ENCODE results near the gene FAM228B. TPM values are rescaled to one million over a fixed set of nuclear protein-coding genes. Genes with fewer than 3 reads are reported as not detected.
"Not testable (repeated sequence)": the region's sequence is repeated elsewhere in the genome, so short reads cannot be mapped to it uniquely, and the experiment has no call there.

Gene FAM228B
- total RNA-seq, 4 donors from 2014 or later = 3.0 to 6.7 (median 4.3) TPM

DNA sequence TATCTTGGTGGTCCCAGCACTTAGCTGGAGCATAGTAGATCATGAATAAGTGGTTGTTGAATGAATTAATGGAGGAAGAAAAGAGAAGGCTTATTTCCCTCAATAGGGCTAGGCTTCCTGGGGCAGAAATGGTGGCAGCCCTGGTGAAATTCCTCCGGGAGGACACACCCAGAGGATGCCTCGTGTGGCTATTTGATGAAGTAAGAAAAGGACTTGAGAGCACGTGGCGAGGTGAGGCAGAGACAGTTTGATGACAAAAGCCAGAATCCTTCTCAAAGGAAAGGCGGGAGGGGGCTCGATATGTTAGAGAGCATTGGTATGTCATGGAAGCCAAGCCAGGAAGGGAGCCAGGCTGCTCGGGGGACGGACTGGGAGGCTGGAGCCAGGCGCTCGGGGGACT is 66.3 kb downstream of the FAM228B start:
- H3K4me3 ChIP-seq = no peak overlapping the region
- intact Hi-C loops (cut with DNase I; ENCODE audit: low total_unique reads) (no loop called here), in situ Hi-C loops (cut with MboI; ENCODE audit: low sequenced_read_pairs in 4 of 4) (no loop called here)
- H3K4me1 ChIP-seq = no peaks in the 10 kb centered on the region
- TF ChIP-seq, protein P1, sequence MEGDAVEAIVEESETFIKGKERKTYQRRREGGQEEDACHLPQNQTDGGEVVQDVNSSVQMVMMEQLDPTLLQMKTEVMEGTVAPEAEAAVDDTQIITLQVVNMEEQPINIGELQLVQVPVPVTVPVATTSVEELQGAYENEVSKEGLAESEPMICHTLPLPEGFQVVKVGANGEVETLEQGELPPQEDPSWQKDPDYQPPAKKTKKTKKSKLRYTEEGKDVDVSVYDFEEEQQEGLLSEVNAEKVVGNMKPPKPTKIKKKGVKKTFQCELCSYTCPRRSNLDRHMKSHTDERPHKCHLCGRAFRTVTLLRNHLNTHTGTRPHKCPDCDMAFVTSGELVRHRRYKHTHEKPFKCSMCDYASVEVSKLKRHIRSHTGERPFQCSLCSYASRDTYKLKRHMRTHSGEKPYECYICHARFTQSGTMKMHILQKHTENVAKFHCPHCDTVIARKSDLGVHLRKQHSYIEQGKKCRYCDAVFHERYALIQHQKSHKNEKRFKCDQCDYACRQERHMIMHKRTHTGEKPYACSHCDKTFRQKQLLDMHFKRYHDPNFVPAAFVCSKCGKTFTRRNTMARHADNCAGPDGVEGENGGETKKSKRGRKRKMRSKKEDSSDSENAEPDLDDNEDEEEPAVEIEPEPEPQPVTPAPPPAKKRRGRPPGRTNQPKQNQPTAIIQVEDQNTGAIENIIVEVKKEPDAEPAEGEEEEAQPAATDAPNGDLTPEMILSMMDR (IDR thresholded peaks at IDR 0.05 in 4 of 5, conservative IDR thresholded peaks at IDR 0.05 in 1 of 5) = no peak
- TF ChIP-seq POLR2A (IDR thresholded peaks at IDR 0.05) = no peak
- DNase-seq = no peak
- H3K27me3 ChIP-seq = no peaks in the 10 kb centered on the region
- H3K27ac ChIP-seq = no peak overlapping the region
- no peaks in the 10 kb centered on the region for H3K36me3 ChIP-seq
- no peak for ATAC-seq
- no peaks in the 10 kb centered on the region for H3K9me3 ChIP-seq

DNA sequence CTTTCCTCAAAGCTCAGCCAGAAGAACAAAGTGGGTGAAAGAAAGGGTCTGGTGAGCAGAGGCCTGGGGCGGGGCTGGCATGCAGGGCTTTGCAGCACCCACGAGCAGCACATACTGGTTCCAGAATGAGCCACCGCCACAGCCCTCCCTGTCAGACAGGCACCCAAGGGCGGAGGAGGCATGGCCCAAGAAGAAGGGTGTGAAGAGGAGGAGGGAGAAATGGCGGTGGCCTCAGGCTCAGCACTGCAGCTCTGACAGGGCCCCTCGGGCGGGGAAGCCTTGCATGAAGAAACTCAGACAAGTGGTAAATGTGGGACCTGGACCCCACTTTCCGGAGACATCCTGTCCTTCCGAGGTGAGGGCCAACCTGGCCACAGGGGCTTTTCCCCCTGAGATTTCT is 67.2 kb downstream of the FAM228B start:
- intact Hi-C loops (cut with DNase I; ENCODE audit: low total_unique reads) = no loop called here

DNA sequence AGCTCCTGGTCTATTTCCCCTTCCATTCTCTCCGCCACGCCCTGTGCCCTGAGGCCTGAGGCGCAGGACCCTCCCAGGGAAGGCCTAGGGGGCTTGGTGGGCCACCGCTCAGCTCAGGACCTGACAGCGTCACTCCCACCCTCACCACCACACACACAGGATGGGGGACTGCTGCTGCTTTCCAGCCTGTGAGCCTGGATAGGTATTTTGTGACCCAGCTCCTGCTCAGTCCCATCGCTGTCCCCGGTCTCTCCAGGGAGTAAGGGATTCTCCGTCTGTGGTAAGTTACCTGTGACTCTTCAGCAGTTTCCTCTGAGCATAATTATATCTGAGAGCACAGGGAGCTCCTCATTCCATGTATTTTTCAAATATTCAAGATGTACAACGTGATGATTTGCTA is 67.9 kb downstream of the FAM228B start:
- H3K27ac ChIP-seq = no peak overlapping the region
- H3K27me3 ChIP-seq = no peaks in the 10 kb centered on the region
- ATAC-seq (no peak), DNase-seq (no peak)
- TF ChIP-seq POLR2A (IDR thresholded peaks at IDR 0.05) = no peak
- TF ChIP-seq, protein P1 (IDR thresholded peaks at IDR 0.05 in 4 of 5, conservative IDR thresholded peaks at IDR 0.05 in 1 of 5) = no peak
- no peaks in the 10 kb centered on the region for H3K36me3 ChIP-seq
- no peaks in the 10 kb centered on the region for H3K4me1 ChIP-seq
- no peaks in the 10 kb centered on the region for H3K9me3 ChIP-seq
- H3K4me3 ChIP-seq = no peak overlapping the region
- in situ Hi-C loops (cut with MboI; ENCODE audit: low sequenced_read_pairs in 4 of 4) (no loop called here), intact Hi-C loops (cut with DNase I; ENCODE audit: low total_unique reads) (no loop called here)

More for the DNA sequence above, 67.2 kb downstream of the FAM228B start:
- ATAC-seq (no peak), DNase-seq (no peak)
- Histone ChIP-seq H3K27ac (no peak overlapping the region), H3K36me3 (no peaks in the 10 kb centered on the region), H3K4me1 (no peaks in the 10 kb centered on the region), H3K9me3 (no peaks in the 10 kb centered on the region), H3K4me3 (no peak overlapping the region), H3K27me3 (no peaks in the 10 kb centered on the region)
- in situ Hi-C loops (cut with MboI; ENCODE audit: low sequenced_read_pairs in 4 of 4) = no loop called here
- no peak for TF ChIP-seq POLR2A (IDR thresholded peaks at IDR 0.05)
- TF ChIP-seq, protein P1 (IDR thresholded peaks at IDR 0.05 in 4 of 5, conservative IDR thresholded peaks at IDR 0.05 in 1 of 5) = no peak

- Histone ChIP-seq H3K36me3 (no peaks in the 10 kb centered on the region), H3K27me3 (no peaks in the 10 kb centered on the region), H3K9me3 (no peaks in the 10 kb centered on the region), H3K4me3 (no peak overlapping the region), H3K4me1 (no peaks in the 10 kb centered on the region), H3K27ac (no peak overlapping the region)
- no peak for DNase-seq
- ATAC-seq = no peak
- TF ChIP-seq POLR2A (IDR thresholded peaks at IDR 0.05) = no peak
- TF ChIP-seq, protein P1 (IDR thresholded peaks at IDR 0.05 in 4 of 5, conservative IDR thresholded peaks at IDR 0.05 in 1 of 5) = no peak
- in situ Hi-C loops (cut with MboI; ENCODE audit: low sequenced_read_pairs in 4 of 4) (no loop called here), intact Hi-C loops (cut with DNase I; ENCODE audit: low total_unique reads) (no loop called here)
Measured at GRCh38 chr2:24191848-24192247, 68.6 kb downstream of the FAM228B start.

- H3K27ac ChIP-seq; H3K4me1 ChIP-seq; H3K9me3 ChIP-seq; H3K4me3 ChIP-seq; H3K27me3 ChIP-seq; intact Hi-C loops (cut with DNase I; ENCODE audit: low total_unique reads); H3K36me3 ChIP-seq; in situ Hi-C loops (cut with MboI; ENCODE audit: low sequenced_read_pairs in 4 of 4); DNase-seq; ATAC-seq: not testable (repeated sequence)
Measured at GRCh38 chr2:24197213-24197612, 73.9 kb downstream of the FAM228B start.

All from gastrocnemius medialis (tissue), 4 donors.